Neuronal stem cell (in vitro differentiated cells): ENCODE measurements around the gene ANKZF1.

Source experiments
- DNase-seq: peaks from one replicate; pipeline ENCODE4 v3.0.0-alpha.2; 2013; ENCODE audit warnings: low spot score
- H2AFZ ChIP-seq: one replicate; pipeline ENCODE4 v1.6.1; 2013; ENCODE audit warnings: mild to moderate bottlenecking, low read length, inconsistent platforms
- H2AK5ac ChIP-seq: 2 replicates; pipeline ENCODE4 v1.6.1; 2013; ENCODE audit warnings: low read depth, mild to moderate bottlenecking, inconsistent platforms, low read length, moderate library complexity, mixed read lengths
- H2BK120ac ChIP-seq: 2 replicates; pipeline ENCODE4 v1.6.1; 2013; ENCODE audit warnings: low read depth, mild to moderate bottlenecking, inconsistent platforms, low read length, moderate library complexity, mixed read lengths
- H2BK12ac ChIP-seq: one replicate; pipeline ENCODE4 v1.6.1; 2013; ENCODE audit warnings: low read length, inconsistent platforms
- H2BK15ac ChIP-seq: 2 replicates; pipeline ENCODE4 v1.6.1; 2013; ENCODE audit warnings: mild to moderate bottlenecking, low read length, inconsistent platforms, mixed read lengths
- H2BK5ac ChIP-seq: one replicate; pipeline ENCODE4 v1.6.1; 2013; ENCODE audit warnings: inconsistent platforms, mild to moderate bottlenecking, low read length, moderate library complexity
- H3K14ac ChIP-seq: one replicate; pipeline ENCODE4 v1.6.1; 2013; ENCODE audit warnings: low read length, inconsistent platforms
- H3K18ac ChIP-seq: 2 replicates; pipeline ENCODE4 v1.6.1; 2013; ENCODE audit warnings: low read length, inconsistent platforms
- H3K23ac ChIP-seq: 2 replicates; pipeline ENCODE4 v1.6.1; 2013; ENCODE audit warnings: low read depth, mild to moderate bottlenecking, mixed read lengths, low read length, inconsistent platforms; ENCODE audit not compliant: poor library complexity
- H3K27ac ChIP-seq: replicated peaks from 3 replicates; pipeline ENCODE4 v1.5.1; 2013; ENCODE audit warnings: low read length, inconsistent platforms
- H3K27me3 ChIP-seq, 3 experiments: 2 replicates each; pipeline ENCODE4 v1.6.1; 2013; ENCODE audit warnings: low read length in 3 of 3, mild to moderate bottlenecking in 2 of 3, inconsistent platforms in 1 of 3, low read depth in 1 of 3, mixed read lengths in 1 of 3, moderate library complexity in 1 of 3; ENCODE audit not compliant: control insufficient read depth in 3 of 3, insufficient read depth in 3 of 3
- H3K36me3 ChIP-seq, 2 donors: replicated peaks in 1 of 2; 2 replicates each; pipeline ENCODE4 v1.6.1; 2013; ENCODE audit warnings: low read length in 2 of 2; ENCODE audit not compliant: control insufficient read depth in 2 of 2, insufficient read depth in 2 of 2
- H3K4ac ChIP-seq: 2 replicates; pipeline ENCODE4 v1.6.1; 2013; ENCODE audit warnings: inconsistent platforms, mild to moderate bottlenecking, low read length, moderate library complexity
- H3K4me1 ChIP-seq, 2 donors: 1 replicate in 1 of 2; 2 replicates in 1 of 2; pipeline ENCODE4 v1.6.1; 2013; ENCODE audit warnings: low read length in 2 of 2, low read depth in 1 of 2; ENCODE audit not compliant: control insufficient read depth in 2 of 2, insufficient read depth in 1 of 2
- H3K4me2 ChIP-seq: one replicate; pipeline ENCODE4 v1.6.1; 2013; ENCODE audit warnings: mild to moderate bottlenecking, low read length, inconsistent platforms; ENCODE audit not compliant: insufficient read depth, poor library complexity, severe bottlenecking
- H3K4me3 ChIP-seq, 2 donors: 2 replicates each; pipeline ENCODE4 v1.5.1; 2013; ENCODE audit warnings: low read length in 2 of 2, mild to moderate bottlenecking in 2 of 2, inconsistent platforms in 1 of 2, moderate library complexity in 1 of 2
- H3K79me1 ChIP-seq: one replicate; pipeline ENCODE4 v1.6.1; 2013; ENCODE audit warnings: low read depth, mild to moderate bottlenecking, inconsistent platforms, low read length, moderate library complexity
- H3K9ac ChIP-seq: one replicate; pipeline ENCODE4 v1.6.1; 2013; ENCODE audit warnings: mild to moderate bottlenecking, low read depth, low read length, inconsistent platforms; ENCODE audit not compliant: poor library complexity
- H3K9me3 ChIP-seq, 2 donors: replicated peaks in 1 of 2; 2 replicates each; pipeline versions ENCODE3 to v1.6.1; 2013; ENCODE audit warnings: low read length in 2 of 2, mild to moderate bottlenecking in 2 of 2, inconsistent platforms in 1 of 2, low read depth in 1 of 2, mixed read lengths in 1 of 2, moderate library complexity in 1 of 2; ENCODE audit not compliant: control insufficient read depth in 2 of 2, insufficient read depth in 1 of 2
- H4K8ac ChIP-seq: one replicate; pipeline ENCODE4 v1.6.1; 2013; ENCODE audit warnings: low read depth, mild to moderate bottlenecking, inconsistent platforms, low read length, moderate library complexity
- H4K91ac ChIP-seq: one replicate; pipeline ENCODE4 v1.6.1; 2013; ENCODE audit warnings: low read length, low read depth, mild to moderate bottlenecking, inconsistent platforms; ENCODE audit not compliant: poor library complexity
- WGBS, 2 donors: extraction: QIAGEN DNeasy Blood & Tissue Kit; methylation state at CpG; one replicate each; pipeline ENCODE4 v1.1.7; 2013; ENCODE audit warnings: missing lambda C conversion rate in 2 of 2, mixed read lengths in 1 of 2; ENCODE audit not compliant: insufficient read length in 2 of 2, insufficient replicate concordance in 1 of 2; ENCODE audit errors: extremely low coverage in 2 of 2; 5-methylcytosine and 5-hydroxymethylcytosine counted together

The ANKZF1 gene

GRCh38 chr2:219182331-219183150 is 47.1 kb upstream of the ANKZF1 start:
- peaks cover 33 to 52% of the 10 kb centered on the region in 2 donors for H3K36me3 ChIP-seq
- H4K8ac ChIP-seq = no peak overlapping the region
- no peak overlapping the region for H2BK12ac ChIP-seq
- H3K23ac ChIP-seq = no peak overlapping the region
- no peak overlapping the region for H2BK120ac ChIP-seq
- no peak overlapping the region for H3K4me3 ChIP-seq
- no peaks in the 10 kb centered on the region for H3K27me3 ChIP-seq
- H3K4me2 ChIP-seq = no peak overlapping the region
- peaks cover 5 to 6% of the 10 kb centered on the region in 2 donors for H3K4me1 ChIP-seq
- H3K79me1 ChIP-seq = peaks cover 2% of the 10 kb centered on the region
- no peak overlapping the region for H4K91ac ChIP-seq
- no peak overlapping the region for H3K27ac ChIP-seq
- no CpG with 5 or more reads among the region's 8 CpGs for WGBS, 2 donors
- H2AK5ac ChIP-seq = no peak overlapping the region
- no peak overlapping the region for H3K4ac ChIP-seq
- no peak overlapping the region for H3K9ac ChIP-seq
- no peak overlapping the region for H2BK5ac ChIP-seq
- no peaks in the 10 kb centered on the region for H3K9me3 ChIP-seq
- no peak overlapping the region for H3K14ac ChIP-seq
- no peak overlapping the region for H3K18ac ChIP-seq
- H2BK15ac ChIP-seq = no peak overlapping the region
- H2AFZ ChIP-seq = no peak overlapping the region
- no peak for DNase-seq

DNA sequence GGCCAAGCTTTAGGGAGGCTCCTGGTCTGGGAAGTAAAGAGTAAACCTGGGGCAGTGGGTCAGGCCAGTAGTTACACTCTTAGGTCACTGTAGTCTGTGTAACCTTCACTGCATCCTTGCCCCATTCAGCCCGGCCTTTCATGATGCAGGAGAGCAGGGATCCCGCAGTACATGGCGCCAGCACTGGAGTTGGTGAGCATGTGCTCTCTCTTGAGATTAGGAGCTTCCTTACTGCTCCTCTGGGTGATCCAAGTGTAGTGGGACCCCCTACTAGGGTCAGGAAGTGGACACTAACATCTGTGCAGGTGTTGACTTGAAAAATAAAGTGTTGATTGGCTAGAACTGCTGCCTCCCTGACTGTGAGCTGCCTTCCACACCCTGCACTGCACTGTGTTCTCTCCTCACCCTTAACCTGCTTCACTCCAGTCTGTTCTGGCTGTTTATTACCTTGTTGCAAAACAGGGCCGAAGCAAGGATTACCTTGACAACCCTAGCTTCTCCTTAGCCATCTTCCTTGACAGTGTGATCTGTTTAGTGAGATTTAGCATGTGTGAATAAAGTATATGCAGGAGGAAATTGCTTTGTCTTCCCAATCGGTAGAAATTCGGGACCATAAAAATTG is 46.3 kb upstream of the ANKZF1 start:
- peaks cover 5 to 6% of the 10 kb centered on the region in 2 donors for H3K4me1 ChIP-seq
- no peak overlapping the region for H2BK120ac ChIP-seq
- no peak overlapping the region for H3K27ac ChIP-seq
- no peak overlapping the region for H3K18ac ChIP-seq
- H3K23ac ChIP-seq = no peak overlapping the region
- no peak overlapping the region for H2BK5ac ChIP-seq
- H3K4me3 ChIP-seq = no peak overlapping the region
- WGBS, 2 donors = no CpG with 5 or more reads among the region's 6 CpGs
- no peak overlapping the region for H3K4ac ChIP-seq
- H3K14ac ChIP-seq = no peak overlapping the region
- H3K9me3 ChIP-seq = no peaks in the 10 kb centered on the region
- peaks cover 33 to 52% of the 10 kb centered on the region in 2 donors for H3K36me3 ChIP-seq
- no peak overlapping the region for H2BK12ac ChIP-seq
- H2AK5ac ChIP-seq = no peak overlapping the region
- no peak overlapping the region for H4K91ac ChIP-seq
- H2BK15ac ChIP-seq = no peak overlapping the region
- no peak overlapping the region for H3K4me2 ChIP-seq
- no peaks in the 10 kb centered on the region for H3K27me3 ChIP-seq
- DNase-seq = no peak
- no peak overlapping the region for H3K9ac ChIP-seq
- H2AFZ ChIP-seq = no peak overlapping the region
- H3K79me1 ChIP-seq = peaks cover 1% of the 10 kb centered on the region
- no peak overlapping the region for H4K8ac ChIP-seq

GRCh38 chr2:219184121-219184520 is 45.5 kb upstream of the ANKZF1 start:
- no peak overlapping the region for H2BK5ac ChIP-seq
- H2AFZ ChIP-seq = no peak overlapping the region

GRCh38 chr2:219186754-219187456 is 42.7 kb upstream of the ANKZF1 start:
- Histone ChIP-seq H2BK15ac (no peak overlapping the region), H3K23ac (no peak overlapping the region), H3K27me3 (no peaks in the 10 kb centered on the region), H3K4me2 (no peak overlapping the region), H2BK120ac (no peak overlapping the region), H2BK12ac (no peak overlapping the region), H4K91ac (no peak overlapping the region), H3K18ac (no peak overlapping the region), H3K36me3 (peaks cover 14 to 26% of the 10 kb centered on the region in 2 donors), H3K27ac (no peak overlapping the region), H3K14ac (no peak overlapping the region), H3K9me3 (no peaks in the 10 kb centered on the region), H3K4ac (no peak overlapping the region), H2AK5ac (no peak overlapping the region), H3K4me3 (no peak overlapping the region), H3K9ac (no peak overlapping the region), H3K4me1 (no peaks in the 10 kb centered on the region), H4K8ac (no peak overlapping the region), H2AFZ (no peak overlapping the region), H2BK5ac (no peak overlapping the region), H3K79me1 (no peaks in the 10 kb centered on the region)
- no CpG with 5 or more reads among the region's 7 CpGs for WGBS, 2 donors
- no peak for DNase-seq

More at GRCh38 chr2:219184121-219184520, 45.5 kb upstream of the ANKZF1 start:
- H3K9me3 ChIP-seq = no peaks in the 10 kb centered on the region
- no peak overlapping the region for H4K8ac ChIP-seq
- no peaks in the 10 kb centered on the region for H3K79me1 ChIP-seq
- H2BK120ac ChIP-seq = no peak overlapping the region
- no peak overlapping the region for H3K23ac ChIP-seq
- no peak for DNase-seq
- H3K9ac ChIP-seq = no peak overlapping the region
- H3K14ac ChIP-seq = no peak overlapping the region
- H3K18ac ChIP-seq = no peak overlapping the region
- H4K91ac ChIP-seq = no peak overlapping the region
- H3K4ac ChIP-seq = no peak overlapping the region
- no peak overlapping the region for H2BK15ac ChIP-seq
- H3K4me3 ChIP-seq = no peak overlapping the region
- no peak overlapping the region for H3K27ac ChIP-seq
- H3K4me1 ChIP-seq = no peaks in the 10 kb centered on the region
- H2BK12ac ChIP-seq = no peak overlapping the region
- H3K4me2 ChIP-seq = no peak overlapping the region
- WGBS, 2 donors = no CpG with 5 or more reads among the region's 2 CpGs
- H3K27me3 ChIP-seq = no peaks in the 10 kb centered on the region
- peaks cover 33 to 52% of the 10 kb centered on the region in 2 donors for H3K36me3 ChIP-seq
- no peak overlapping the region for H2AK5ac ChIP-seq
